ENCODE measurements around the gene HNRNPLL. TPM values are rescaled to one million over a fixed set of nuclear protein-coding genes. Genes with fewer than 3 reads are reported as not detected.

The HNRNPLL gene
- total RNA-seq, 1 experiment from 2014 or later = 73.8 TPM

- no peak overlapping the region for H3K27ac ChIP-seq (ENCODE audit: low read depth, low read length, poor library complexity, severe bottlenecking)
- H3K9me3 ChIP-seq (ENCODE audit: low read depth, low read length, poor library complexity, severe bottlenecking) = no peaks in the 10 kb centered on the region
- no peak for DNase-seq (ENCODE audit: low spot score)
- no peak for TF ChIP-seq CTCF (conservative IDR thresholded peaks at IDR 0.05; ENCODE audit: low read depth, low read length)
- TF ChIP-seq EZH2 (IDR thresholded peaks at IDR 0.05; ENCODE audit: borderline replicate concordance, low read depth, low read length, poor library complexity, severe bottlenecking) = no peak
- CTCF ChIA-PET = no interaction called here
- no TSS peak for BruUV-seq (replicated peaks)
- H3K4me3 ChIP-seq (ENCODE audit: low read depth, low read length, poor library complexity, severe bottlenecking) = no peak overlapping the region
- POLR2A ChIA-PET (ENCODE audit: low non-redundant PET) = no interaction called here
- H3K36me3 ChIP-seq (ENCODE audit: insufficient read depth, low read length, poor library complexity, severe bottlenecking) = no peaks in the 10 kb centered on the region
- intact Hi-C loops (cut with micrococcal nuclease; ENCODE audit: unreplicated experiment) = no loop called here
- H3K4me1 ChIP-seq (ENCODE audit: insufficient read depth, low read length, poor library complexity, severe bottlenecking) = no peaks in the 10 kb centered on the region
- no peaks in the 10 kb centered on the region for H3K27me3 ChIP-seq (replicated peaks; ENCODE audit: insufficient read depth, low read depth, low read length, poor library complexity)
Measured at GRCh38 chr2:38515155-38516074, 87.3 kb downstream of the HNRNPLL start.

- TF ChIP-seq EZH2 (IDR thresholded peaks at IDR 0.05; ENCODE audit: borderline replicate concordance, low read depth, low read length, poor library complexity, severe bottlenecking) (no peak), CTCF (conservative IDR thresholded peaks at IDR 0.05; ENCODE audit: low read depth, low read length) (no peak)
- H3K27me3 ChIP-seq (replicated peaks; ENCODE audit: insufficient read depth, low read depth, low read length, poor library complexity) = no peaks in the 10 kb centered on the region
- no peak overlapping the region for H3K27ac ChIP-seq (ENCODE audit: low read depth, low read length, poor library complexity, severe bottlenecking)
- H3K4me1 ChIP-seq (ENCODE audit: insufficient read depth, low read length, poor library complexity, severe bottlenecking) = peaks cover 4% of the 10 kb centered on the region
- no peak overlapping the region for H3K4me3 ChIP-seq (ENCODE audit: low read depth, low read length, poor library complexity, severe bottlenecking)
- DNase-seq (ENCODE audit: low spot score) = no peak
- no peaks in the 10 kb centered on the region for H3K36me3 ChIP-seq (ENCODE audit: insufficient read depth, low read length, poor library complexity, severe bottlenecking)
- H3K9me3 ChIP-seq (ENCODE audit: low read depth, low read length, poor library complexity, severe bottlenecking) = no peaks in the 10 kb centered on the region
- no TSS peak for BruUV-seq (replicated peaks)
- ChIA-PET POLR2A (ENCODE audit: low non-redundant PET) (no interaction called here), CTCF (no interaction called here)
- intact Hi-C loops (cut with micrococcal nuclease; ENCODE audit: unreplicated experiment) = no loop called here
Measured at GRCh38 chr2:38514603-38515154, 88.0 kb downstream of the HNRNPLL start.

GRCh38 chr2:38512211-38512610 is 90.5 kb downstream of the HNRNPLL start:
- no peak for TF ChIP-seq CTCF (conservative IDR thresholded peaks at IDR 0.05; ENCODE audit: low read depth, low read length)
- no peak for TF ChIP-seq EZH2 (IDR thresholded peaks at IDR 0.05; ENCODE audit: borderline replicate concordance, low read depth, low read length, poor library complexity, severe bottlenecking)
- ChIA-PET CTCF (no interaction called here), POLR2A (ENCODE audit: low non-redundant PET) (interaction anchor here (0.7 kb wide), 1 partner anchor 240 kb away, joined by 4 read pairs; the partner anchor contains the start of gene SRSF7)
- H3K9me3 ChIP-seq (ENCODE audit: low read depth, low read length, poor library complexity, severe bottlenecking) = no peaks in the 10 kb centered on the region
- no peak overlapping the region for H3K27ac ChIP-seq (ENCODE audit: low read depth, low read length, poor library complexity, severe bottlenecking)
- BruUV-seq (replicated peaks) = no TSS peak
- H3K4me3 ChIP-seq (ENCODE audit: low read depth, low read length, poor library complexity, severe bottlenecking) = no peak overlapping the region
- H3K27me3 ChIP-seq (replicated peaks; ENCODE audit: insufficient read depth, low read depth, low read length, poor library complexity) = no peaks in the 10 kb centered on the region
- H3K4me1 ChIP-seq (ENCODE audit: insufficient read depth, low read length, poor library complexity, severe bottlenecking) = peaks cover 20% of the 10 kb centered on the region
- DNase-seq (ENCODE audit: low spot score) = no peak
- H3K36me3 ChIP-seq (ENCODE audit: insufficient read depth, low read length, poor library complexity, severe bottlenecking) = no peaks in the 10 kb centered on the region
- intact Hi-C loops (cut with micrococcal nuclease; ENCODE audit: unreplicated experiment) = no loop called here

Other genes starting within 250 kb of the HNRNPLL start
- 76.0 and 85.5 TPM in 2 replicates for gene ATL2, start 225.7 kb downstream of the HNRNPLL start, total RNA-seq (2021)
- 6.6 and 8.7 TPM in 2 replicates for gene GALM, start 63.2 kb upstream of the HNRNPLL start, total RNA-seq (2021)
- gene SRSF7, start 148.4 kb upstream of the HNRNPLL start, total RNA-seq (2021) = 320 and 355 TPM in 2 replicates
- gene GEMIN6, start 175.3 kb upstream of the HNRNPLL start, total RNA-seq (2021) = 27.9 and 31.1 TPM in 2 replicates